Measurements from ENCODE around the gene SPOCD1.

Gene SPOCD1

DNA sequence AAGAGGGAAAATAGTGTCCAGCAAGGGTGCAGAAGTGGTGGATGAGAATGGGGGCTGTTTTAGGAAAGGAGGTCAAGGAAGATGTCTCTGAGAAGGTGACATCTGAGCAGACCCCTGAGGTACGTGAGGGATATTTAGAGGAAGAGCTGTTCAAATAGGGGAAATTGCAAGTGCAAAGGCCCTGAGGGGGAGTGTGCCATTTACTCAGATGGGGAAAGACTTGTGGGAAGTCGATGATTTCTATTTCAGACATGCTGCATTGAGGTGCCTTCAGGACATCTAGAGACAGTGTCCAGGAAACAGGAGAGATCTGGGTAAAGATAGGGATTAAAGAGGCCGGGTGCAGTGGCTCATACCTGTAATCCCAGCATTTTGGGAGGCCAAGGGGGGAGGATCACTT lies 41.3 kb downstream of the SPOCD1 start:
- in situ Hi-C loops (cut with MboI; ENCODE audit: low sequenced_read_pairs), result no loop called here

DNA sequence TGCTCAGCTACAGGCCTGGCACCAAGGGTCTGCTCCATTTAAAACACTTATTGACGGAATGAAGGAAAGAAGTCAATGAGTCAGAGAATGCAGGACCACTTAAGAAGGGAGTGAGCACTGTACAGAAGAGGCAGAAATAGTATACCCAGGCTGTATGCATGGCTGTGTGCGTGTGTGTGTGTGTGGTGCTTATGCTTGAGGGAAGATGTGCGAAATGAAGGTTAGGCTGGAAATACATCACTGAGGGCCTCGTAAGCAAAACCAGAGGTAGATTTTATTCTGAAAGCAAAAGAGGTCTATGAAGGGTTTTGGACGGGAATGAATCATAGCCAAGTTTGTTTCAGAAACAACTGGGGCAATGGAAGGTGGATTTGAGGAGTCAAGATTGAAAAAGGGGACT lies 42.0 kb downstream of the SPOCD1 start:
- in situ Hi-C loops (cut with MboI; ENCODE audit: low sequenced_read_pairs), result no loop called here

DNA sequence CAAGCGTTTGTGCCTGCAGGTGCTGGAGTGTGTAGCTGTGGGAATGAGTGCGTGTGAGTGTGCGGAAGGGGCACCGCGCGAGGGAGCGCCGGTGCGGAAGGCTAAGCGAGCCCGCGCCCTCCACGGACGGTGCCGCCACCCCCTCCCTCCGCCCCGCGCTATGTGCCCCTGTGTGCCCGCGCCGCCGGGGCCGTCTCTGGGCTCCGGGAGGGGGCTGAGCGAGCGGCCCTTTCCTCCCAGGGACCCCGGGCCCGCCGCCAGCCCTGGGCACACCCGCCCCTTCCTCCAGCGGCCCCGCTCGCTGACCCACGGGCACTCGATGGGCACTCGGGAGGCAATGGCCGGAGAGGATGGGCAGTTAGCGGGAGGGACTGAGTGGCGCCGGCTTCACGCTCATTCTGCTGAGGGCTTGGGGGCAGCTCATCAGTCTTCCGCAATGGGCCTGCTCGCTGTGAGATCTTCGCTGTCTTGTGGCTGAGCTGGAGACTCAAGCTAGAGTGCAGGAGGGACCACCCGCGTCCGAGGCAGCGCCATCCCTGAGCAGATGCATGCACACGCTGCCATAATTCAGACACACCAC lies 43.1 kb downstream of the SPOCD1 start:
- in situ Hi-C loops (cut with MboI; ENCODE audit: low sequenced_read_pairs), result no loop called here

DNA sequence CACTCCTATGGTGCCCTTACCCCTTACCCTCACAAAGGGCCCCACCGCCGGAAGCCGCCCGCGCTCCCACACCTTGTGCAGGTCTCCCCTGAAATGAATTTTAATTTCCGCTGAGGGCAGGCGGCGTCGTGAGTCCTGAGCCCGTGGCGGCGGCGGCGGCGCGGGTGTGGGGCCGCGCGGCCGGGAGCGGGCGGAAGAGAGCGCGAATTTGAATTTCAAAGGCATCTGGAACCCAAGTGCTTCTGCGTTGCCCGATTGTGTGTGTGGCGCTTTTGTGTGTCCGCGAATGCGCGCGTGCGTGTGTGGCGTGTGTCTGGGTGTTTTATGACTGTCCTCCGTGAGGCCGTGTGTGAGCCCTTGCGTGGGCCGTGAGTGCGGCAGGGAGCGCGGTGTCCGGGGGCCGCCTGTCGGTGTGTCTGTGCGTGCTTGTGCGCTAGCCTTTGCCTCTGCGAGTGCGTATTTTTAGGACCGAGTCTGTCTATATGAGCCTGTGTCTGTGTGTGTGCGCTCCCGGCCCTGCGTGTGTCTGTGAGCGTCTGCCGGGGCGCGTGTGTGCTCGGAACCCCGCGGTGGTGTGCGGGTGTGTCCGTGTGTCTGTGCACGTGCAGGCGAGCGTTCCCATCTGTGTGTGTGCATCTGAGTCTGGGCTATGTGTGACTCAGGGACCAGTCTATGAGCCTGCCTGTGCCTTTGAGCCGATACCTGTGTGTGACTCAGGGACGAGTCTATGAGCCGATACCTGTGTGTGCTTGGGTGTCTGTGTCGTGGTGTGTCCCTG lies 43.7 kb downstream of the SPOCD1 start:
- in situ Hi-C loops (cut with MboI; ENCODE audit: low sequenced_read_pairs), result no loop called here

DNA sequence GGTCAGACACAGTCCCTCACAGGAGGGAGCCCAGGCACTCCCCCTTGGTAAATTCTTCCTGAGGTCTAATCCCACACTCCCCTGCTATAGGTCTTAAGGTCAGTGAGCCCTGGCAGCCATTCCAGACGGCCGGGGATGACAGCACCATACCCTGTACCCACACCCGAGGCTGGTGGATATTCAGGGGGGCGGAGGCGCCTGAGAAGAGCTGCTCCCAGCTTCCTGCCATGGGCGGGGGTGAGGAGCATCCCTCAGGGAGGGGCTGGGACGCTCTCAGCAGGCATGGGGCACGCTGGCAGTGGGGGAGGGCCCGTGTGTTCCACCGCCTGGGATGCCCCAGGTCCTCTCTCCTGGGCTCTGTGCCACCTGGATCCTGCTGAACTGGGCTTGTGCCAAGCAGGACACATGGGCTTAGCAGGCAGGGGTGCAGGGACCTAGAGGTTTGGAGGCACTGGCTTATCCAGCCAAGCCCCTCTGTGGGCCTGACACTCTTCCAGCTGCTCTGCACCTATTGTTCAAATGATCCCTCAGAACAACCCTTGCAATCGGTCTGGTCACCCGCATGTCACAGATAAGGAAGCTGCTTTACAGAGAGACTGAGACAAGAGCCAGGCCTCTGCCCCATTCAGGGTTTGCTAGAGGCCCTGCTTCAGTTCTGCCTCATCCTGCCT lies 46.0 kb downstream of the SPOCD1 start:
- in situ Hi-C loops (cut with MboI; ENCODE audit: low sequenced_read_pairs), result no loop called here

DNA sequence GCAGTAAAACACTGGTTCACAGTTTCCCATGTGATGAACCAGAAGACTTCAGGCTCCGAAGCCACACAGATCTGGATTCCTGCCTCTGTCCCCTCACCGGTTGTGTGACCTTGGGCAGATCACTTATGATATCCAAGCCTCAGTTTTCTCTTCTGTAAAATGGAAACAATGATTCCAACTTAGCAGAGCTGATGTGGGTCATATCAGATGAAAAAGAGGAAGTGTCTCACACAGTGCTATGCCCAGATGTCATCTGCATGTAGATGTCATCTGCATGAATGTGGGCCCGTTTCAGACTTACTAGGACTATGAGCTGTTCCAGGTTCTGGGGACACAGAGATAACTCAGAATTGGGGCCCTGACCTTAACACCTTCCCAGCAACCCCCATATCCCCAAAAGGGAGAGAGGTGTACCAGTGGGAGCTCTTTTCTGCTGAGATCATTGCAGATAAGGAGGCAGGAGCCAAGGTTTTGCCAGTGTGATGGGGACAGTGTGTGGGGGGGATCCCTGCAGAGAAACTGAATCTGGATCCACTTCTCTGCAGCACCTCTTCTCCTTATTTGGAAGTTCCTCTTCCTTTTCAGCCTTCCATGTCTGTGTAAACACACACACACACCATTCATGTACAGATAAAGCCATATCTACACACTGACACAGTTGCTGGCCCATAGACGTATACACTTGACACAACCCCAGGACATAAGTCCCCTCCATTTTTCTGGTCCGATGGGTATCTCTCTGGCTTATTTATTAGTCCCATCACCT lies 46.7 kb downstream of the SPOCD1 start:
- in situ Hi-C loops (cut with MboI; ENCODE audit: low sequenced_read_pairs), result no loop called here

DNA sequence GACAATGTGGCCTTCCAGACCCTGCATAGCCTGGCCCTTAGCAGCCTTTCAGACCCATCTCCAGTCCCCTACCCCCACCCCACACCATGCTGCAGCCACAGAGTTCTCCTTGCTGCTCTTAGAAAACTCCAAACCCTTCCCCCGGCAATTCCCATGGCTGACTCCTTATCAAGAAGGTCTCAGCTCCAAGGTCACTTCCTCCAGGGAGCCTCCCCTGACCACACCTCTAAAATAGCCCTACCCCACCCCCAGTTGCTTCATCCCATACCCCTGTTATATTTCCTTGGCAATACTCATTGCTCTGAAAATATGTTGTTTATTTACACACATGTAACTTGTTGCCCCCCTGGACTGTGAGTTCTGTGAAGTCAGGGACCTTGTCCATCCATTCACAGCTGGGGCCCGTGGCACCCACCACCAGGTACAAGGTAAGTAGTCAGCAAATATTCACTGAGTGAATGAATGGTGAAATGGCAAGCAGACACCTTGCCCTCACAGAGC lies 47.4 kb downstream of the SPOCD1 start:
- in situ Hi-C loops (cut with MboI; ENCODE audit: low sequenced_read_pairs), result no loop called here

DNA sequence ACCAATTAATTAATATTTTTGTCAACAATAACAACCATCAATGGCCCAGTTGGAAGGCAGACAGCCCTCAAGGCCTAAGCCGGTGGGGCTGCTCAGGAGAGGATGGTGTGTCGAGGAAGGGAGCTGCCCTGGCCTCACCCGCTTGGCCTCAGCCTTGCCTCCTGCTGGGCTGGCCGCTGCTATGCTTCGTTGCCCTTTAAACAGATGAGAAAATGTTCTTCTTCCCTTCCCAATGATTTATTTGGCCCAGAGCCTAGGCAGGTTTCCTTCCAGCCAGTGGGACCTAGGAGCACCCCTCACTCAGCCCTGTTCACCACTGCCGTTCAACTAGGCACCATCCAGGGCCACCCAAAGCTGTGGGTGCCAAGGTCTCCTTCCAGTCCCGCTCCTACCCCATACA lies 48.6 kb downstream of the SPOCD1 start:
- in situ Hi-C loops (cut with MboI; ENCODE audit: low sequenced_read_pairs), result no loop called here

DNA sequence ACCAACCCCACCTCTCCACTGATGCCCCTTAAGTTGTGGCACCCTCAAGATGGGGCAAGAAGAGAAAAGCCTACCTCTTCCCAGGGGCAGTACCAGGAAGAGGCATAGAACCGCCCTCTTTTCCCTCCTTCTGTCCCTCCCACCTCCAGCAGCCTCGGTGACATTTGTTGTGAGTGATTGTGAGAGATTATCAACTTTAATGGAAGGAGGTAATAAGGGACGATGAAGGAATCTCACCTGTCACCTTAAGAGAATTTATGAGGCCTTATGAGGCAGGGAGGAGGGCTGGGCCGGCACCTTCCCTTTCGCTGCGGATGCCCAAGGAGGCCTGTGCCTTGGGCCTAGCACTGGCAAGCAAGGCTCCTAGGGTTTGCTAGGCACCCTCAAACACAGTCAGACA lies 50.3 kb downstream of the SPOCD1 start:
- in situ Hi-C loops (cut with MboI; ENCODE audit: low sequenced_read_pairs), result no loop called here

DNA sequence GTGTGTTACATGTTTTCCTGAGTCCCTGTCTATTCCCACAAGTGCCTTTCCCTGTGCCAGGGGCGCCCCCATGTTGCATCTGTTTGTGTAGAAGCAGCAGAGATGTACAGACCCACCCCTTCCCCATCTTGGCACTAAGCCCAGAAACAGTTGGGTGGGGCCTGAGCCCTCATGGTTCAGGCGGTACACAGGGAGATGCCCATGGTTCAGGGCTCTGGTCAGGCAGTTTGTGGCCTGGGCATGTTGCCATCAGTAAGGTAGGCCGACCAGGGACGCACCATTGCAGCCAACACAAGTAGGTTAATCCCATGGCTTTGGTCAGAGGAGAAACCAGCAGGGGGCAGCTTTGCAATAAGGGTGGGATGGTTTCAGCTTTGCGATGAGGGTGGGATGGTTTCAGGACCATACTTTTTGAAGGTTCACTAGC lies 50.8 kb downstream of the SPOCD1 start:
- in situ Hi-C loops (cut with MboI; ENCODE audit: low sequenced_read_pairs), result no loop called here

DNA sequence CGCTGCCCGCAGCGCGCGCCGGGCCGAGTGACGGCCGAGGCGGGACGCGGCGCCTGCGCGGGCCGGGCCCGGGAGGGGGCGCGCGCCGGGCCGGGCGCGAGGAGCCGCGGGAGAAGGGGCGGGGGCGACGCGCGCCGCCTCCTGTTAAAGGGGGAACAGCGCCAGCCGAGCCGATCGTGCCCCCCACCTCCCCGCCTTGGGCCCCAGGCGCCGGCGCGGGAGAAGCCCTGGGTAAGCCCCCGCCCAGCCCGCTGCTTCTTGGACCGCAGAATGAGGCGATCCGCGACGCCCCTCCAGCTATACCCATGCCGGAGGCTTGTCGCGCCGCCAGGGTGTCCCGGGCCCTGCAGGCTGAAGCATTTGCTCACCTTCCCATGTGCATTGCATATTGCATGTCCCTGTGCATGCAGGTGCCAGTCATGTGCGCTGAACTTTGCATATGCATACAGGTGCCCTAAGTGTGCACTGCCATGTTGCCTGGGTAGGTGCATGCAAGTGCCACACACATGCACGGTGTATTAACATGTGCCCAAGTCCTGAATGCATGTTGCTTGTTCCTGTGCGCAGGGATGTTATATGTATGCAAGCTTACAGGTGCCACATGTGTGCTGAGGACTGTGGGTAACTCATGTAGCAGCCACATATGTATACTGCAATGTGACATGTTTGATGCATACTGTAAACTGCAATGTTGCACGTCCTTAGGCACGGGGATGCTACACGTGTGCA lies 51.3 kb downstream of the SPOCD1 start, which contains the start of gene ADGRB2:
ADGRB2 (minus strand) TSS at position 29 of the 729 bp plus-strand sequence. CDS start 7,119 bp downstream, outside the sequence.
- in situ Hi-C loops (cut with MboI; ENCODE audit: low sequenced_read_pairs), result no loop called here

DNA sequence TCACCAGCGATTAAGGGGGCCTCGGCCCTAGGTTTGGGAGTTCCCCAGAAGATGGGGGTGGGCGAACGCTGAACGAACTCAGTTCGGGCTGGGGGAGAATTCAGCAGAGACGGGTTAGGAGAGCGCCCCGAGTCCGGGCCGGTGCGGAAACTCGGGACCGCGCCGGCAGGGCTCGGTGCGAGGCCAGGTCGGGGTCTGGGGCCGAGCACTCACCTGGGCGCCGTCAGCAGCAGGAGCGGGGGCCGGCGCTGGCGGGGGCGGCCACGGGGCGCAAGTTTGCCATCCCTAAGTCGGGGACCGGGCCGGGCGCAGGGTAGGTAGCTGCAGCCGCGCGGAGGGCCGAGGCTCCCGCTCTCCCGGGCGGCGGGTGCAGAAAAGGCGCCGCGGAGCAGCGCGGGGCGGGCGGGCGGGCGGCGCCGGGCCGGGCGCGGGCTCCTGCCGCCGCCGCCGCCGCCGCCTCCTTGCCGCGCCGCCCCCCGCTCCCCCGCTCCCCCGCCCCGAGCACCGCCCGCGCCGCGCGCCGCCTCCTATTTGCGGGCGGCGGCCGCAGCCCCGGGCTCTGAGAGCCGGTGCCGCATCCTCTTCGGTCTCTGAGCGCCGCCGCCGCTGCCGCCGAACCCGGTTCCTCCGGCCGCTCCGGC lies 52.0 kb downstream of the SPOCD1 start:
- in situ Hi-C loops (cut with MboI; ENCODE audit: low sequenced_read_pairs), result no loop called here

DNA sequence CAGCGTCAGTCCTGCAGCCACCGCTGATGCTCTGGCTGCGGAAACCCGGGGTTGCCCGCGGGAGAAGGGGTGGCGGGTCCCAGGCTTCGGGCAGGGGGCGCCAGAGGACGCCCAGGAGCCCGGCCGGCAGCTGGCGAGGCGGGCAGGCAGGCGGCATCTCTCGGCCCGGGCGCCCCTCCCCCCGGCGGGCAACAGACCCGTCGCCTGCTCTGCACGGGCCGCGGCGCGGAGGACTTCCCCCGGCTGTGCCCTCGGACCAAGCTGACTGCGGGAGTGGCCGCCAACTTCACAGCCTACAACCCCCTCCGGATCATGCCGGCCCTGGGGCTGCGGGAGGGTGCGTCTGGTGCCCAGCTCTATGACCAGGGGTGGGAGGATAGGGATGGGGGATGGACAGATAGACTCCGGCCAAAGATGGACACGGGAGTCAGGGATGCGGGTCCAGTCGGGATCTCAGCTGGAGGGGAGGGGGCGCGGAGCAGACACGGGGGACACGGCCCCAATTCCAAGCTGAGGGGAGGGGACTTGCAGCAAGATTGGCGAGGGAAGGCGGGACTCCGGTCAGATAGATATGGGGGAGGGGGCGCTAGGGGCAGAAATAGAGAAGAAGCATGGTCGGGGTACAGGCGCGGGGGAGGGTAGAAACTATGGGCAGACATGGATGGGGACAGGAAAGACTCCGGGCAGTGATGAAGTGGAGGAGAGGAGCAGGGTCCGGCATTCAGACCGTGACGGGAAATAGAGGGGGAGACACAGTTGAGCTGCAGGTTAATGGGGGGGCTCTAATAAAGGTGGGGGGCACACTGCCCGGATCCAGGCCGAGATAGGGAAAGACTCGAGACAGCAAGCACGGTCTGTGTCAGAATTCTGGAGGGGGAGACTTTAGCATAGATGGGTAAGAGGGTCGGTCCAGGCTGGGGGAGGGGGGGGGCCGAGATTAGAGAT lies 52.8 kb downstream of the SPOCD1 start:
- in situ Hi-C loops (cut with MboI; ENCODE audit: low sequenced_read_pairs), result no loop called here

DNA sequence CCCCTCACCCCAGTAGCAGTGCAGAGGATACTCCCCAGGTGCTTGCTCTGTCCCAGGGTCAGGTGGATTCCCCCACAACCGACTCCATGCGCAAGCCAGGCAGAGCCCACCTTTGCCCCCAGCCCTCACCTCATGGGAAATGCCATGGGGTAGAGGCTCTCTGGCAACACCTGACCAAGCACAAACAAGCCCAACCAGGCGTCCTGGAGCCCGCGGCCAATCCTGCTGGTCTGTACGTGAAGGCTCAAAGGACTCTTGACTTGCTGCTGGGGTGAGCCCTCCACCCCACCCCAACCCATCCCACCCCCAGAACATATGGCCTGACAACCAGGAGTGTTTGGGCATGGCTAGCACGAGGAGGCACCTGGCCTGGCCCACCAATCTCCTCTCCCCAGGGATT lies 53.5 kb downstream of the SPOCD1 start:
- in situ Hi-C loops (cut with MboI; ENCODE audit: low sequenced_read_pairs), result no loop called here

DNA sequence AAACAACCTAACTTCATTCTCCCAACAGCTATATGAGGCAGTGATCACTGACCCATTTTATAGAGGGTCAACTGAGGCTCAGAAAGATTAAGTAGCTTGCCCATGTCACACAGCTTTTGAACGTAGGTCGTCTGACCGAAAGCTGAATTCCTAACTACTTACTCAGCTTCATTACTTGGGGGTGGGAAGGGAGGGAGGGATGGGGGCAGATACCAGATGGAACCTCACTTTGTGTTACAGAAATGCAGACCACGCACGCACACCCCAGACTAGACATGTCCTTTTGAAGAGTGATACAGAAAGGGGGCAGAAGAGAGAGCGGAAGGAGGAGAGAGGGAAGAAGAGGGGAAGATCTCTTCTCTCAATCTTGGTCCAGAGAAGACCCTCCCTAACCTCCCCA lies 53.9 kb downstream of the SPOCD1 start:
- in situ Hi-C loops (cut with MboI; ENCODE audit: low sequenced_read_pairs), result no loop called here

DNA sequence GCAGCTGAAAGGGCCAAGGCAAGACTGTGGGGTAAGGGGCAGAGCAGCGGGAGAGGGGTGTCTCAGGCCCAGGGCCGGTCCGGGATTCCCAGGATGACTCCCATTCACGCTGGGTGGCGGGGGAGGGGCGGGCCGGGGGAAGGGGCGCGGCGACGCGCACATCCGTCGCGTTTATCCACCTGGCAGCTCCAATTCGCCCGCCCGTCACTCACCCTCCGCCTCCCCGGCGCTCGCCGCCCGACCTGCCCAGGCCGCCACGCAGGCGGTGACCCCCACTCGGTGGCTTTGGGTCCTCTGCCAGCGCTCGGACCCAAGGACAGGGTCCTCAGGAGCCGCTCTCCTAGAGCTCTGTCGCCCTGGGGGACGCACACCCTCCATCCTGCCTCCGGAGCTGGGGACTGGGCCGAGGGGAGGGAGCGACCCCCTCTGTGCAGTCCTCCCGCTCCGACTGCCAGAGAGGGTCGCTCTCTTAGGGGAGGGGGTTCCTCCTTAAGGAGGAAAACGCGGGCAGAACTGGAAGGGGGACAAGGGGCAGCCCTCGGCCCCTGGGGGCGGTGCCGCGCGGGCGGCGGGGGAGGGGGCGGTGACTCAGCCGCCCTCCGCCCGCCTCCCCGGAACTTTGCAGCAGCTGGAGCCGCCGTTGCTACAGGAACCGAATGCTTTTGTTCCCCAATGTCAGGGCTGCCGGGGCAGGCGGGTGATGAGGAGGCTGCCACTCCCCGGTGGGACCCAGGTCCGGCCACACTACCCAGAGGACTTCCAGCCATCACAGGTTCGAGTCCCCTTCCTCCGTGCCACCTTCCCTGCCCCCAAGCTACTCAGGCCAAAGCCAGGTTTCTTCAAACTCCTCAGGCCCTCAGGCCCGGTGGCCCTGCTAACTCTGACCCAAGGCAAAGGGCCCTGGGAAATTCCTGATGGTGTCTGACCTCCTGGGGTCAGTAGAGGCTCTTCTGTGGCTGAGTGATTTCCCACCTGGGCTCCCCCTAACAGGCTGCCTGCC lies 55.1 kb downstream of the SPOCD1 start:
- in situ Hi-C loops (cut with MboI; ENCODE audit: low sequenced_read_pairs), result no loop called here

DNA sequence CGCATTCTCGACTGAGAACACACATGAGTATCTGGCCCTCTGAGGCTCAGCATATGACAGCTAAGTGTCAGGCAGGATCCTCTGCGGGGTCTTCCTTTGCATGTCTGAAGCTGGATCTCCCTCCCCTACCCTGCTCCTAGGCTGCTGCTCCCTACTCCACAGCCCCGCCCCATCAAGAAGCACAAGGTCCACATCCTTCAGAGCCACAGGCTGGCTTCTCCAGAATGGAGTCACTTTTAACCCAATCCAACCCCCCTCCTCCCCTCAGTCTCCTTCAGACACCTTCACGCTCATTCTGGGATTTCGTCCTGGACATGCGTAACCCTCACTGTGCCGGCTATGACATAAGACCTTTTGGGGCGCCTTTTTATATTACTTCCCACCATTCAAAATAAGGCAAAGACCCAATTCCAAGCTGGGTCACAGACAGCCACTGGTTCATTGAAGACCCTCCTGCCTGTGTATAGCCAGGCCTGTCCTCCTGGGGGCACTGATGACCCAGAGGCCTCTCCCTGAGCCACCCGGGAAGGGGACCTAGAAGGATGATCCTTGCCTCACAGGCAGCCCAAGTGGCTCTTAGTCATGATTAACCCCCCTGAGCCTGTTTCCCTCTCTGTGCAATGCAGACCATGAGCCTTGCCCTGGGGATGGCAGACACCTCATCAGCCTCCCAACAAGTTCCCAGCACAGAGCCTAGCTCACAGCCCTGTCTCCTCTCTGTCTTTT lies 56.4 kb downstream of the SPOCD1 start:
- in situ Hi-C loops (cut with MboI; ENCODE audit: low sequenced_read_pairs), result no loop called here
